Ovary (tissue), 3 donors: ENCODE data around the gene PLEKHG2.

Source experiments
- POLR2A ChIP-seq: fragments of 450-650 bp; IDR thresholded peaks from one replicate; pipeline ENCODE4 v1.6.1; 2017; ENCODE audit warnings: antibody characterized with exemption, mild to moderate bottlenecking, moderate library complexity
- TF ChIP-seq, protein P1 (sequence below), 3 donors: fragments of 450-650 bp in 2 of 3; fragments of 200-600 bp in 1 of 3; IDR thresholded peaks; one replicate each; pipeline versions ENCODE4 v1.5.1 to v1.8.0; 2016 to 2022; ENCODE audit warnings: antibody characterized with exemption in 3 of 3, mild to moderate bottlenecking in 1 of 3
- donor health status: DM: no; HTN: no; CAD: no.

DNA sequence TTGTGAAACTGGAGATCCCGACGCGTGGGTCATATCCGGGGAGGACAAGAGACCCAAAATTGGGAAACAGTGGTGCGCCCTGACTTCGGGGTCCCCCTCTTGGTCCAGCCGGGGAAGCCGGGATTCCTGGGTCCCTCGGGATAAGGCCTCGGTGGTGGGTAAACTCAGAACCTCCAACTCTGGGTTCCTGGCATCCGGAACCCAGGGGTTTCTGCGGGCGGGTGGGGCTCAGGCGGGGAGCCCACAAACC lies 5.1 kb upstream of the PLEKHG2 start:
- TF ChIP-seq, protein P1, sequence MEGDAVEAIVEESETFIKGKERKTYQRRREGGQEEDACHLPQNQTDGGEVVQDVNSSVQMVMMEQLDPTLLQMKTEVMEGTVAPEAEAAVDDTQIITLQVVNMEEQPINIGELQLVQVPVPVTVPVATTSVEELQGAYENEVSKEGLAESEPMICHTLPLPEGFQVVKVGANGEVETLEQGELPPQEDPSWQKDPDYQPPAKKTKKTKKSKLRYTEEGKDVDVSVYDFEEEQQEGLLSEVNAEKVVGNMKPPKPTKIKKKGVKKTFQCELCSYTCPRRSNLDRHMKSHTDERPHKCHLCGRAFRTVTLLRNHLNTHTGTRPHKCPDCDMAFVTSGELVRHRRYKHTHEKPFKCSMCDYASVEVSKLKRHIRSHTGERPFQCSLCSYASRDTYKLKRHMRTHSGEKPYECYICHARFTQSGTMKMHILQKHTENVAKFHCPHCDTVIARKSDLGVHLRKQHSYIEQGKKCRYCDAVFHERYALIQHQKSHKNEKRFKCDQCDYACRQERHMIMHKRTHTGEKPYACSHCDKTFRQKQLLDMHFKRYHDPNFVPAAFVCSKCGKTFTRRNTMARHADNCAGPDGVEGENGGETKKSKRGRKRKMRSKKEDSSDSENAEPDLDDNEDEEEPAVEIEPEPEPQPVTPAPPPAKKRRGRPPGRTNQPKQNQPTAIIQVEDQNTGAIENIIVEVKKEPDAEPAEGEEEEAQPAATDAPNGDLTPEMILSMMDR (IDR thresholded peaks at IDR 0.05): no peak
- TF ChIP-seq POLR2A: no peak
